CD4-positive, alpha-beta memory T cell (primary cell): ENCODE measurements around the gene SLC22A6. TPM values are rescaled to one million over a fixed set of nuclear protein-coding genes. Genes with fewer than 3 reads are reported as not detected.
A peak's percentile ranks its signal among the peaks of the same experiment; 100 is the strongest.

Experiments
- CTCF ChIA-PET: fragments of 350-600 bp; sonication (Branson Sonifier 250); formaldehyde crosslinking; loops from one replicate; lab custom pipeline; 2021; ENCODE audit warnings: inconsistent platforms; ENCODE audit not compliant: partially characterized antibody; lab: Charles Lee
- POLR2A ChIA-PET: fragments of 350-600 bp; sonication (Branson Sonifier 250); formaldehyde crosslinking; loops from one replicate; lab custom pipeline; 2021; ENCODE audit not compliant: partially characterized antibody; lab: Charles Lee
- DNase-seq, 5 donors: peaks; one replicate each; pipeline versions ENCODE4 v3.0.0 to v3.0.0-alpha.2; 2020 to 2022; ENCODE audit warnings: mixed read lengths in 1 of 5
- H3K27ac ChIP-seq: one replicate; pipeline ENCODE4 v1.7.0; 2013; ENCODE audit warnings: low read depth, low read length
- H3K27me3 ChIP-seq: 2 replicates; pipeline ENCODE4 v1.7.0; 2013; ENCODE audit warnings: mild to moderate bottlenecking, low read length, moderate library complexity; ENCODE audit not compliant: insufficient read depth
- H3K36me3 ChIP-seq: 2 replicates; pipeline ENCODE4 v1.7.0; 2013; ENCODE audit warnings: mild to moderate bottlenecking, low read length, moderate library complexity; ENCODE audit not compliant: insufficient read depth
- H3K4me1 ChIP-seq: 2 replicates; pipeline ENCODE4 v1.7.0; 2013; ENCODE audit warnings: mild to moderate bottlenecking, low read length, moderate library complexity; ENCODE audit not compliant: insufficient read depth
- H3K4me3 ChIP-seq, 2 donors: one replicate each; pipeline ENCODE4 v1.7.0; 2013; ENCODE audit warnings: low read length in 2 of 2, mild to moderate bottlenecking in 1 of 2
- H3K9me3 ChIP-seq, 2 donors: one replicate each; pipeline ENCODE4 v1.7.0; 2013; ENCODE audit warnings: low read length in 2 of 2, control low read depth in 1 of 2; ENCODE audit not compliant: control insufficient read depth in 1 of 2
- H3K27ac Mint-ChIP-seq, 7 donors: one replicate each; pipeline ENCODE4 v1.8.0; 2020 to 2021; ENCODE audit warnings: mixed read lengths in 7 of 7, mild to moderate bottlenecking in 6 of 7, inconsistent platforms in 3 of 7, moderate library complexity in 3 of 7
- H3K27me3 Mint-ChIP-seq, 2 donors: one replicate each; pipeline ENCODE4 v1.8.0; 2020 to 2021; ENCODE audit warnings: mixed read lengths in 2 of 2
- H3K36me3 Mint-ChIP-seq, 2 donors: one replicate each; pipeline ENCODE4 v1.8.0; 2020 to 2021; ENCODE audit warnings: mixed read lengths in 2 of 2, inconsistent platforms in 1 of 2, mild to moderate bottlenecking in 1 of 2
- H3K4me1 Mint-ChIP-seq, 4 donors: one replicate each; pipeline ENCODE4 v1.8.0; 2020 to 2021; ENCODE audit warnings: mixed read lengths in 4 of 4, mild to moderate bottlenecking in 1 of 4
- H3K4me3 Mint-ChIP-seq, 8 donors: one replicate each; pipeline ENCODE4 v1.8.0; 2020 to 2021; ENCODE audit warnings: mixed read lengths in 8 of 8, mild to moderate bottlenecking in 7 of 8, moderate library complexity in 6 of 8, inconsistent platforms in 3 of 8
- H3K9me3 Mint-ChIP-seq, 8 donors: one replicate each; pipeline ENCODE4 v1.8.0; 2020 to 2021; ENCODE audit warnings: mixed read lengths in 8 of 8, mild to moderate bottlenecking in 5 of 8, inconsistent platforms in 3 of 8, moderate library complexity in 1 of 8
- intact Hi-C: fragments of 100-400 bp; cut with micrococcal nuclease; formaldehyde crosslinking; loops from one replicate; pipeline ENCODE4 v1.15.1; 2023
- polyA plus RNA-seq, 2 donors: library from polyadenylated mRNA; unstranded; fragments of 300-500 nt; fragmentation: Illumina TruSeq; gene quantifications; one replicate each; pipeline ENCODE4 v1.2.3, GENCODE V29; 2021
- total RNA-seq, 2 experiments: library from RNA; stranded (reverse); gene quantifications; one replicate each; pipeline ENCODE4 v1.2.3, GENCODE V29; 2021

SLC22A6 gene
- total and polyA plus RNA-seq, 4 experiments from 2014 or later, result not detected

GRCh38 chr11:62931499-62932278, 53.1 kb downstream of the SLC22A6 start:
- ChIA-PET CTCF (interaction anchor here (1.1 to 1.3 kb wide), 3 partner anchors 10 to 92 kb away, joined by 3 to 4 read pairs (median 3); no protein-coding TSS in a partner anchor), POLR2A (no interaction called here)
- Mint-ChIP-seq H3K9me3 (no peaks in the 10 kb centered on the region), H3K27me3 (peaks cover 34 to 45% of the 10 kb centered on the region in 2 donors), H3K4me1 (peaks cover 0 to 8% (median 3%) of the 10 kb centered on the region in 4 donors), H3K27ac (peak overlapping the region in 1 of 7 donors; percentile 37), H3K36me3 (no peaks in the 10 kb centered on the region), H3K4me3 (no peak overlapping the region)
- Histone ChIP-seq H3K4me1 (peaks cover 8% of the 10 kb centered on the region), H3K27me3 (peaks cover 10% of the 10 kb centered on the region), H3K27ac (no peak overlapping the region), H3K9me3 (no peaks in the 10 kb centered on the region), H3K36me3 (no peaks in the 10 kb centered on the region), H3K4me3 (no peak overlapping the region)
- DNase-seq, result no peak
- intact Hi-C loops, result no loop called here

- H3K27me3 Mint-ChIP-seq, result peaks cover 41 to 53% of the 10 kb centered on the region in 2 donors
- H3K27me3 ChIP-seq, result peaks cover 19% of the 10 kb centered on the region
Observed at GRCh38 chr11:62930666-62931065, 54.1 kb downstream of the SLC22A6 start.

GRCh38 chr11:62930157-62930556, 54.6 kb downstream of the SLC22A6 start:
- ChIA-PET POLR2A (no interaction called here), CTCF (no interaction called here)
- Histone ChIP-seq H3K27me3 (peaks cover 25% of the 10 kb centered on the region), H3K4me1 (peaks cover 23% of the 10 kb centered on the region), H3K27ac (no peak overlapping the region), H3K9me3 (no peaks in the 10 kb centered on the region), H3K4me3 (no peak overlapping the region), H3K36me3 (no peaks in the 10 kb centered on the region)
- Mint-ChIP-seq H3K27ac (no peak overlapping the region), H3K27me3 (peaks cover 43 to 58% of the 10 kb centered on the region in 2 donors), H3K9me3 (no peaks in the 10 kb centered on the region), H3K4me3 (no peak overlapping the region), H3K4me1 (peaks cover 6 to 23% (median 12%) of the 10 kb centered on the region in 4 donors), H3K36me3 (no peaks in the 10 kb centered on the region)
- DNase-seq, result no peak
- intact Hi-C loops, result no loop called here

More at GRCh38 chr11:62930666-62931065, 54.1 kb downstream of the SLC22A6 start:
- Histone ChIP-seq H3K4me1 (peaks cover 18% of the 10 kb centered on the region), H3K9me3 (no peaks in the 10 kb centered on the region), H3K36me3 (no peaks in the 10 kb centered on the region), H3K4me3 (no peak overlapping the region), H3K27ac (no peak overlapping the region)
- Mint-ChIP-seq H3K4me1 (peaks cover 3 to 18% (median 9%) of the 10 kb centered on the region in 4 donors), H3K4me3 (no peak overlapping the region), H3K36me3 (no peaks in the 10 kb centered on the region), H3K9me3 (no peaks in the 10 kb centered on the region), H3K27ac (no peak overlapping the region)
- ChIA-PET CTCF (interaction anchor here (1.1 kb wide), 1 partner anchor 93 kb away, joined by 3 read pairs; no protein-coding TSS in a partner anchor), POLR2A (no interaction called here)
- DNase-seq, result no peak
- intact Hi-C loops, result no loop called here

GRCh38 chr11:62928011-62928410, 56.8 kb downstream of the SLC22A6 start:
- Mint-ChIP-seq H3K27ac (no peak overlapping the region), H3K4me3 (peak overlapping the region in 2 of 8 donors; percentile 15 to 23), H3K9me3 (no peaks in the 10 kb centered on the region), H3K4me1 (peaks cover 9 to 35% (median 21%) of the 10 kb centered on the region in 4 donors), H3K36me3 (no peaks in the 10 kb centered on the region), H3K27me3 (peaks cover 52 to 66% of the 10 kb centered on the region in 2 donors)
- Histone ChIP-seq H3K27me3 (peaks cover 27% of the 10 kb centered on the region), H3K4me3 (no peak overlapping the region), H3K9me3 (no peaks in the 10 kb centered on the region), H3K27ac (no peak overlapping the region), H3K4me1 (peaks cover 36% of the 10 kb centered on the region), H3K36me3 (no peaks in the 10 kb centered on the region)
- DNase-seq, result no peak
- POLR2A ChIA-PET, result no interaction called here
- intact Hi-C loops, result no loop called here
- CTCF ChIA-PET, result no interaction called here

- CTCF ChIA-PET, result interaction anchor here (1.2 kb wide), 1 partner anchor 21 kb away, joined by 4 read pairs; no protein-coding TSS in a partner anchor
- no peaks in the 10 kb centered on the region for H3K36me3 ChIP-seq
- peaks cover 59 to 69% of the 10 kb centered on the region in 2 donors for H3K27me3 Mint-ChIP-seq
- H3K27ac Mint-ChIP-seq, result no peak overlapping the region
- H3K9me3 Mint-ChIP-seq, result no peaks in the 10 kb centered on the region
- POLR2A ChIA-PET, result no interaction called here
- no peak overlapping the region for H3K27ac ChIP-seq
- H3K9me3 ChIP-seq, result no peaks in the 10 kb centered on the region
- no peaks in the 10 kb centered on the region for H3K36me3 Mint-ChIP-seq
- DNase-seq, result no peak
- intact Hi-C loops, result no loop called here
- H3K27me3 ChIP-seq, result peaks cover 27% of the 10 kb centered on the region
- peaks cover 11 to 43% (median 24%) of the 10 kb centered on the region in 4 donors for H3K4me1 Mint-ChIP-seq
- peaks cover 38% of the 10 kb centered on the region for H3K4me1 ChIP-seq
- peak overlapping the region in 4 of 8 donors; percentile 17 to 74 (median 53) for H3K4me3 Mint-ChIP-seq
- H3K4me3 ChIP-seq, result peak overlapping the region in 1 of 2 donors; percentile 14
Observed at GRCh38 chr11:62926680-62927455, 57.9 kb downstream of the SLC22A6 start.

Other genes with a start within 250 kb of the SLC22A6 start
- 10 to 100 TPM; 27.2 to 27.9 TPM for gene ZBTB3, start 230.8 kb downstream of the SLC22A6 start, total RNA-seq
- 1 to 10 TPM; 6.0 to 8.6 TPM for gene ZBTB3, start 230.8 kb downstream of the SLC22A6 start, polyA plus RNA-seq
- gene POLR2G, start 223.4 kb downstream of the SLC22A6 start, total RNA-seq, result 10 to 100 TPM; 77.2 to 84.6 TPM
- gene POLR2G, start 223.4 kb downstream of the SLC22A6 start, polyA plus RNA-seq, result 100 to 1,000 TPM; 207 to 300 TPM
- 10 to 100 TPM; 26.3 to 34.0 TPM for gene TAF6L, start 213.6 kb downstream of the SLC22A6 start, total RNA-seq
- 10 to 100 TPM in 1 of 2 donors, 1 to 10 TPM in 1; 5.7 to 10.5 TPM for gene TAF6L, start 213.6 kb downstream of the SLC22A6 start, polyA plus RNA-seq
- 10 to 100 TPM; 66.3 to 66.6 TPM for gene TMEM179B, start 197.6 kb downstream of the SLC22A6 start, total RNA-seq
- 100 to 1,000 TPM; 102 to 166 TPM for gene TMEM179B, start 197.6 kb downstream of the SLC22A6 start, polyA plus RNA-seq
- gene TMEM223, start 193.0 kb downstream of the SLC22A6 start, total RNA-seq, result 10 to 100 TPM; 21.6 to 23.1 TPM
- gene TMEM223, start 193.0 kb downstream of the SLC22A6 start, polyA plus RNA-seq, result 10 to 100 TPM; 38.9 to 45.5 TPM
- 100 to 1,000 TPM; 195 to 196 TPM for gene NXF1, start 179.5 kb downstream of the SLC22A6 start, total RNA-seq
- gene NXF1, start 179.5 kb downstream of the SLC22A6 start, polyA plus RNA-seq, result 10 to 100 TPM; 75.2 to 83.2 TPM
- 10 to 100 TPM; 66.0 to 67.9 TPM for gene STX5, start 152.9 kb downstream of the SLC22A6 start, total RNA-seq
- gene STX5, start 152.9 kb downstream of the SLC22A6 start, polyA plus RNA-seq, result 10 to 100 TPM; 30.4 to 31.8 TPM
- not detected for gene TEX54, start 152.1 kb downstream of the SLC22A6 start, total RNA-seq
- gene TEX54, start 152.1 kb downstream of the SLC22A6 start, polyA plus RNA-seq, result 1 to 10 TPM; 1.3 to 1.9 TPM
- gene WDR74, start 145.4 kb downstream of the SLC22A6 start, total RNA-seq, result 10 to 100 TPM; 79.3 to 82.2 TPM
- 10 to 100 TPM; 33.9 to 50.8 TPM for gene WDR74, start 145.4 kb downstream of the SLC22A6 start, polyA plus RNA-seq
- gene SLC3A2, start 104.1 kb downstream of the SLC22A6 start, total RNA-seq, result 100 to 1,000 TPM; 205 to 215 TPM
- gene SLC3A2, start 104.1 kb downstream of the SLC22A6 start, polyA plus RNA-seq, result 100 to 1,000 TPM; 157 to 226 TPM
- gene CHRM1, start 63.6 kb downstream of the SLC22A6 start, total RNA-seq, result not detected
- gene CHRM1, start 63.6 kb downstream of the SLC22A6 start, polyA plus RNA-seq, result not detected
- not detected for gene SLC22A8, start 30.9 kb upstream of the SLC22A6 start, total RNA-seq
- not detected for gene SLC22A8, start 30.9 kb upstream of the SLC22A6 start, polyA plus RNA-seq
- not detected for gene SLC22A24, start 159.3 kb upstream of the SLC22A6 start, total RNA-seq
- not detected for gene SLC22A24, start 159.3 kb upstream of the SLC22A6 start, polyA plus RNA-seq